ENCODE results near the gene BSPRY. TPM values are rescaled to one million over a fixed set of nuclear protein-coding genes. Genes with fewer than 3 reads are reported as not detected.

Gene BSPRY
- not detected in 2 replicates for total RNA-seq (2014; rRNA removed; shearing (Covaris generic))

GRCh38 chr9:113349445-113350094 is at the start of gene BSPRY:
TSS of gene BSPRY (plus strand) at chr9:113349541. CDS start at chr9:113349580, 39 bp downstream.

GRCh38 chr9:113302792-113303418 is 46.4 kb upstream of the BSPRY start, which contains the start of gene RNF183:
TSS of gene RNF183 (minus strand) at chr9:113303376. CDS start at chr9:113298184, 5,192 bp downstream.

GRCh38 chr9:113340011-113340699 is 9.2 kb upstream of the BSPRY start, which contains the start of gene WDR31:
TSS of gene WDR31 (minus strand) at chr9:113340275. CDS start at chr9:113332022, 8,253 bp downstream.

GRCh38 chr9:113376634-113377567 is 27.6 kb downstream of the BSPRY start, which contains the start of gene HDHD3:
TSS of gene HDHD3 (minus strand) at chr9:113376986. CDS start at chr9:113374354, 2,632 bp downstream.

GRCh38 chr9:113401027-113401792 is 51.9 kb downstream of the BSPRY start, which contains the start of gene ALAD:
TSS of gene ALAD (minus strand) at chr9:113401284. CDS start at chr9:113393559, 7,725 bp downstream.

GRCh38 chr9:113410207-113410864 is 61.0 kb downstream of the BSPRY start, which contains the start of the genes C9orf43 and POLE3:
TSS of gene C9orf43 (plus strand) at chr9:113410747. CDS start at chr9:113413494, 2,747 bp downstream.
TSS of gene POLE3 (minus strand) at chr9:113410675. CDS start at chr9:113410293, 382 bp downstream.

Other genes starting within 250 kb of the BSPRY start
- gene SLC31A2, start 198.5 kb upstream of the BSPRY start, total RNA-seq (2014; rRNA removed; shearing (Covaris generic)), result 2.1 and 2.3 TPM in 2 replicates
- 16.3 and 19.4 TPM in 2 replicates for gene FKBP15, start 128.3 kb upstream of the BSPRY start, total RNA-seq (2014; rRNA removed; shearing (Covaris generic))
- gene SLC31A1, start 128.0 kb upstream of the BSPRY start, total RNA-seq (2014; rRNA removed; shearing (Covaris generic)), result 20.7 and 25.4 TPM in 2 replicates
- 40.4 and 53.9 TPM in 2 replicates for gene CDC26, start 74.0 kb upstream of the BSPRY start, total RNA-seq (2014; rRNA removed; shearing (Covaris generic))
- gene PRPF4, start 73.9 kb upstream of the BSPRY start, total RNA-seq (2014; rRNA removed; shearing (Covaris generic)), result 54.8 and 67.0 TPM in 2 replicates
- not detected in 2 replicates for gene RNF183, start 46.2 kb upstream of the BSPRY start, total RNA-seq (2014; rRNA removed; shearing (Covaris generic))
- gene WDR31, start 9.3 kb upstream of the BSPRY start, total RNA-seq (2014; rRNA removed; shearing (Covaris generic)), result 1.2 and 1.3 TPM in 2 replicates
- gene HDHD3, start 27.4 kb downstream of the BSPRY start, total RNA-seq (2014; rRNA removed; shearing (Covaris generic)), result 7.3 and 9.9 TPM in 2 replicates
- 14.2 and 16.2 TPM in 2 replicates for gene ALAD, start 51.7 kb downstream of the BSPRY start, total RNA-seq (2014; rRNA removed; shearing (Covaris generic))
- gene POLE3, start 61.1 kb downstream of the BSPRY start, total RNA-seq (2014; rRNA removed; shearing (Covaris generic)), result 70.6 and 80.4 TPM in 2 replicates
- 0.42 and 0.45 TPM in 2 replicates for gene C9orf43, start 61.2 kb downstream of the BSPRY start, total RNA-seq (2014; rRNA removed; shearing (Covaris generic))
- gene RGS3, start 114.2 kb downstream of the BSPRY start, total RNA-seq (2014; rRNA removed; shearing (Covaris generic)), result 51.3 and 57.2 TPM in 2 replicates